ENCODE measurements around the gene STBD1.
"Not testable (repeated sequence)": the region's sequence is repeated elsewhere in the genome, so short reads cannot be mapped to it uniquely, and the experiment has no call there.

The STBD1 gene

DNA sequence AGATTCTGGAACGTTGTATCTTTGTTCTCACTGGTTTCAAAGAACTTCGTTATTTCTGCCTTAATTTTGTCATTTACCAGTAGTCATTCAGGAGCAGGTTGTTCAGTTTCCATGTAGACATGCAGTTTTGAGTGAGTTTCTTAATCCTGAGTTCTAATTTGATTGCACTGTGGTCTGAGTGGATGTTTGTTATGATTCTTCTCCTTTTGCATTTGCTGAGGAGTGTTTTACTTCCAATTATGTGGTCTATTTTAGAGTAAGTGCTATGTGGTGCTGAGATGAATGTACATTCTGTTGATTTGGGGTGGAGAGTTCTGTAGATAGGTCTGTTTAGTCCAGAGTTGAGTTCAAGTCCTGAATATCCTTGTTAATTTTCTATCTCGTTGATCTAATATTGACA is 18.7 kb upstream of the STBD1 start:
- DNase-seq = not testable (repeated sequence)

DNA sequence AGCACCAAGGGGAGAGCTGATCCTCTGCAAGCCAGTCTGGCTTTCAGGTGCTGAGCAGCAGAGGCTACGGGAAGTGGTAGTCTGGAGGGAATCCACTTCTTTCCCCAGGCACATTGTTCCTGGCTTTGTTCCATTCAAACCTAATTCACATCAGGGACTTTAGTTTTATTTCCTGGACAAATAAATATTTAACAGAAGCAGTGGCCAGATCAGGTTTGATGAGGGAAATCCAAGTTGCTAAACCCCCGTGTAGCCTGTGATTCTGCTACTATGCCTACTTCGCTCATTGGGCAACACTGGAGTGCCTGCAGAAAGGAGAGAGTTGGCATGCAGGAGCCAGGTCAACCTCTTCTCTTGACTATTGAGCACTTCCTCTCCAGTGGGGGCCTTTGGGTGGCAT is 13.8 kb upstream of the STBD1 start:
- no peak for DNase-seq

DNA sequence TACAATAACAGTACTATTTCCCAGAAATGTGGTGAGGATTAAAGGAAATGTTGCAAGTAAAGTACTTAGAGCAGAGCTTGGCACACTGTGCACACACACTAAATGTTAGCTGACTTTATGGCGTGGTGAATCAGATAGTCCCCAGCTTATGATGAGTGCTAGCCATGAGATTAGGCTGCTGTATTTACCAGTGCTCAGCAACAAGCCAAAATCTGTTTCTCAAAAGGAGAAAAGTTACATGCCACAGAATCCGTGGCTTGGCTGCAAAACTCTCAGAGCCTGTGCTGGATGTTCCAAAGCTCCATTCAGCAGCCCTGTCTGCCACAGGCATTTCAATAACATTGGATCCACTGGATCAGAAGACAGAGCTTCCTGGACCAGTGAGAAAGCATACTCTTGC is 12.8 kb upstream of the STBD1 start:
- DNase-seq = no peak

DNA sequence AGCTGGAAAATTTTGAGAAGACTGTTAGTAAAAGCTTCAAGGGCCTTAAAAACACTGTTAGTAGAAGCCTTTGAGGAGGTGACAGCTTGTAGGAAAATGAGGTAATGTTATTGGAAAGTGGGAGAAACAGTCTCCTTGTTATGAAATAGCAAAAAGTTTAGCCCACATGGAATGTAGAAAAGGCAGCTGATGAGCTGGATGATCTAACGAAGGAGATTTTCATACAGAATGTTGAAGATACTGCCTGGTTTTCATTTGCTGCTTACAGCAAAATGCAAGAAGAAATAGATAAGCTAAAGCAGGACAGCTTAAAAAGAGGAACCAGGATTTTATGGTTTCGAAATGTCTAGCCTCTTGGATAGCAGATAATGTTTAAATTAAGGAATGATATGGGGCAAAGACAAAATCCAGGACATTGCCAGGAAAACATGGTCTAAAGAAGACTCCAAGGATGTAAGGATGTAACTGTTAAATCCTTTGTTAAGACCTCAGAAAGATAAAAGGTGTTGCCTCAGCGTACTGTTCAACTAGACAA is 10.2 kb upstream of the STBD1 start:
- DNase-seq = no peak

DNA sequence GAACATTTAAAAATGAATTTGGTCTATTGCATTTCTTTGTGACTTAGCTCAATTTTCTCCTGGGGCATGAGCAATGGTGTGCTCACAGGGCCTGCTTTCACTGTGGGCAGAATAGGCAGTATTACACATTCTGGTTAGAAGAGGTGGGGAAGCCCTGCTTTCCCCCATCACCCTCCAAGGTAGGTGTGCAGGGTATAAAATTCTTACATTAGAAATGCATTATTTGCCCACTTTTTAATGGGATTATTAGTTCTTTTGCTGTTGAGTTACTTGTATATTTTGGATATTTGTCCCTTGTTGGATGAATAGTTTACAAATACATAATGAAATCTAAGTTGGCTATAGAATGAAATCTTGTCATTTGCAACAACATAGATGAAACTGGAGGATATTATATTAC is 8.3 kb upstream of the STBD1 start:
- DNase-seq = no peak

DNA sequence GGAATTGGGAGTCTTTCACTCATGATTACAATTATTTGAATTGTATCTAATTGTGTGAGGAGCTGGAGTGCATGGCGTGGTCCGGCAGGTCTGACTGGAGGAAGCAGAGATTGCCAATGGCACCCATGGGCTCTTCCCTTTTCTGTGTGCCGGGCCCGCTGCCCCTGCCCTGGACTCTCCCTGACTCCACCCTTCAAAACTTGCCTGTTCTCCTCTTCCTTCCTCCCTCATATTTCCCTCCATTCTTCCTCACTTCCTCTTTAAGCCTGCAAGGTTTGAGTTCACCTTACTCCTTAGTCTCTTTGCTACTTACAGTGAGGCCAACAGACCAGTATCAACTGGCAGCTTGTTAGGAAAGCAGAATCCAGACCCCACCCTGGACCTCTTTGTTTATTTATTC is 6.5 kb upstream of the STBD1 start:
- no peak for DNase-seq

DNA sequence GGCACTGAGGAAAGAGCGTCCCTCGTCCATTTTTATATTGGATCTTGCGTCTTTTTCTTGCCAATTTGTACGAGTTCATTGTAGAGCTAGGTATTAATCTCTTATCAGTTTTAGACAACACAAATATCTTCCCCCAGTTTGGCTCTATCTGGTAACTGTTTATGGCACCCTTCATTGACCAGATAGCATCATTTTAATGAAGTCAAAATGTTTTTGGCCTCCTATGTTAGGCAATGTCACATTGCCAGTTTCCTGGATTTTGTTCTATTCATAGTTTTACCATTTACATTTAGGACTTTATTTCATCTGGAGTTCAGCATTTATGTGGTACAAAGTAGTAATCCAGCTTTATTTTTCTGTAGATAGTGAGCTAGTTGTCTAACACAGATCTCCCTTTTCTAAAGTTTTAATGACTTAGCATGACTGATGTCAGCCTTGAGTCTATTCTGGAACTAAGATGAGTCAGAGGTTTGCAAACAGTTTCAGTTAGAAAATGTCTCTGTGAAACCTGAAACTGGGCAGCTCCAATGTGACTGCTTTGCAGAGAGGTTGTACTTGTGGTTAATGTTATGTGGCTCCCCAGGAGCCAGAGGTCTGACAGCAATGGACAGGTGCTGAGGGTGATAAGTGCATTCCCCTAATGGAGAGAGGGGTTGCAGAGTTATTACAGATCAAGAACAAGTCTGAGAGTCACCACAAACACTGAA is 5.3 kb upstream of the STBD1 start:
- DNase-seq = no peak

DNA sequence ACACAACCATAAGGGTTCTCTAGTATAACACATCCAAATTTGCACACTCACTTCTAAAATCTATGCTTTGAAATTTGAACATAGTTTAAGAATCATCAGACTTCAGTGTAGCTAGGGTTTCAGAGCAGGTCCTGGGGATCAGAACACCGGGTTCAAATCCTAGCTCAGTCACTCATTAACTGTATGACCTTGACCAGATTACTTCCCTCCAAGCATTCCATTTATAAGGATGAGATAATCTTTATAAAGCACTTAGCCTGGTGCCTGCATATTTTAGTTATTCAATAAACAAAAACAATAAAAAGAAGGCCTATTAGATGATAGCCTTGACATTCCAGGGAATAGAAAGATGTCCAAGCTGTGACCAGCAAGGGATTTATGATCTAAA is 4.8 kb upstream of the STBD1 start:
- no peak for DNase-seq

DNA sequence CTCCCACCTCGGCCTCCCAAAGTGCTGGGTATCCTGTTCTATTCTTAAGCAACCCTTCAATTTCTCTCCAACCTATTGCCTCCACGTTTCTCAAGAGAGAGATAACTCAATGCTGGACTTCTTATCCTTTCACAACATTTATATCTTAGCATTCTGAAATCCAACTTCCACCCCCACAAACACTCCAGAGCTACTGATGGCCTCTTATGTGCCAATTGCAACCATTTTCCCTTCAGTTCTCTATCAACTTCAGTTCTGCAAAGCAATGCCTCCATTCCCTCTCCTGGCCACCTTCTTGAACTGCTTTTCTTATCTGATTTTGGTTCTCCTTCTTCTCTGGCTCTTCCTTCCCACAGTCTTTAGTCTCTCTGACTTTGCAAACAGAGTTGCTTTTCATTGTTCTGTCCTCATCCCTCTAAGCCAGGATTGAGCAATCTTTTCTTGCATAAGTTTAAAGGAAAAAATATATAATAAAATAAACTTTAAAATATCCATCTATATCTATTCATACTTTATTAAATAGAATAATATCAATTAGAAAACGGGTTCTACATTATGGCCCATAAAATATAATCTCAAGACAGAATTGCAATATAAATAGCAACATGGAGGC is 3.6 kb upstream of the STBD1 start:
- DNase-seq = no peak

DNA sequence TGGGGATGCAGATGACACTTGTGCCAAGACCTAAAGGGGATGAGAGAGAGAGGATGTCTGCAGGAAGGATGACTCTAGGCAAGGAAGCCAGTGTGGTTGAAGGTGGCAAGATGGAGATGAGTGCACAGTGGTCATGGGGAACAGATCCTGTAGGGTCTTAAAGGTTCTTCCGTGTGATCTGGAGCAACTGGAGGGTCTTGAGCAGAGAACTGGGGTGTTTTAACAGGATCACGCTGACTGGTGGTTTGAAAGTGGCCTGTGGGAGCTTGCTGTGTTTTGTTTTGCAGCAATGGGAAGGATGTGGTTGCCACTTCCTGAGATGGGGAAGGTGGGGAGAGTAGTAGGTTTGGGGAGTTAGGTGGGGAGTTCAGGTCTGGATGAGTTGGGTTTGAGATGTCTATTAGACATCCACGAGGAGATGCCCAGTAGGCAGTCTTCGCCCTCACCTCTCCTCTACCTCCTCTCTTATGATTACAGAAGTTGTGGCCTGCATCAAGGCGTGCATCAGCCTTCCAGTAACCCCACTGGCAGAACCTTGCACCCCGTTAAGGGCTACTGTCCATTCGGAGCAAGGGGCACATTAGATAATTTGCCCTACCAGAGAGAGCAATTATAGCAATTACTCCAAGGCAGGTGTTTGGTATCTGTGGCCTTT is 1.4 kb upstream of the STBD1 start:
- peak; percentile 59 for DNase-seq

DNA sequence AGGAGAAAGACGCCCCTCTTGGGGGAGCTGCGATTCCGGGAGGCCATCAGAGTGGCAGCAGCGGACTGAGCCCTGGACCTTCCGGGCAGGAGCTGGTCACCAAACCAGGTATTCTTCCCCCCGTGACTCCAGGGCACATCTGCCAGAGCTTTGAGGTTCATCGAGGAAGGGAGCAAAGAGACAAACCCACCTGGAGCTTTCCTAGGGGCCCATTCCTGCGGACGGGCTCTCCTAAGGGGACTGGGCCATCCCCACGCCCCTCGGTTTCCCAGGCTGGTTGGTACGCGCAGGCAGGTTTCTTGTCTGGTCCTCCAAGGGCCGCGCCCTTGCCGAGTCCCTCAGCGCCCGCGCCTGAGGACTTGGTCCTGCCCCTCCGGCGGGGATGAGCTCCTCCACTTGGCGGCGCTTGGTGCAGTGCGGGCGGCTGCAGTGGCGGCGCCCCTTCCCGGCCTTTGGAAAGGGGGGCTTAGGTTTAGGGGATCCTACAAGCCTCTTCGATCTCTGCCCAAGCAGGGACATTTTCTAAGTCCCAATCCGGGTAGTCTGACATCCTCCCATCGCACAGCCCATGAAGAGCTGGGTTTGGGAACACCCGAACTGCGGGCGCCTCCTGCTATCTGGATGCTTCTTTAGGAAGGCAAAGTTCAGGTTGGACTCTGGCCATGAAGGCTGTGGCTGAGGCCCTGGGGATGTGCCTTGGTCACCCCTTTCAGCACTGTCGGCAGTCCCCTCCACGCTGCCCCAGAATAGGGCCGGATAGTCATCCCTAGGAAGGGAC is 538 bp downstream of the STBD1 start:
- peak; percentile 64 for DNase-seq

DNA sequence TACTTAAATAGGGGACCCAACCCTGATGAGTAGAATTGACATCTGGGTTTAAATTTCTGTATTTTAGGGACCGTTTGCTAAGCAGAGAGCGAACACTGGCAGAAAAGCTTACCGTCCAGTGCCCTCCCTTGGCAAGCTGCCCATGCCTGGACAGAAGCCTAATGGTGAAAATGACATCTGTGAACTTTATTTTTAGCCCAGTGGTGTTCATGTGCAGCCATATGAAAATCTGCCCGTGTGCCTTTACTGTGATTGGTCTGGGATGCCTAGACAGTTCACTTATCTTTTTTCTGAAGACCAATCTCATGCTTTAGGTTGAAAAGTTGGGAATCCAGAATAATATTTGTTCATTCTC is 1.1 kb downstream of the STBD1 start:
- DNase-seq = no peak

DNA sequence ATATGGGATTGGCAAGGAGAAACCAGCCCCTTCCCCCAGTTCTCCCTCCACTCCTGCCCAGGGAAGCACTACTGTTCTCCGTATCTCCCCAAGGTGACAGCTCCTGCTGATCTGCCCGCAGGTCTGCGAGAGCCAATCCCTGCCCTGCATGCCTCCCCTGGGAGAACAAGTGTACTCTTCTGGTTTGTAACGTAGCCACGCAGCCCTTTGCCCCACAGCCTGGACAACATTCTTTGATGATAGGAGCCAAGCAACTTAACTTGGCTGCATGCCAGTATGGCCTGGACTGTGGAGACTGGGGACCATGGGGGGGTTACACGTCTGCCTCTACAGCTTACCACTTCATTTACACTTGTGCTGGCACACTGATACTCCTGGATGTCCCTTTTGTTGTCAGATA is 2.0 kb downstream of the STBD1 start:
- no peak for DNase-seq

DNA sequence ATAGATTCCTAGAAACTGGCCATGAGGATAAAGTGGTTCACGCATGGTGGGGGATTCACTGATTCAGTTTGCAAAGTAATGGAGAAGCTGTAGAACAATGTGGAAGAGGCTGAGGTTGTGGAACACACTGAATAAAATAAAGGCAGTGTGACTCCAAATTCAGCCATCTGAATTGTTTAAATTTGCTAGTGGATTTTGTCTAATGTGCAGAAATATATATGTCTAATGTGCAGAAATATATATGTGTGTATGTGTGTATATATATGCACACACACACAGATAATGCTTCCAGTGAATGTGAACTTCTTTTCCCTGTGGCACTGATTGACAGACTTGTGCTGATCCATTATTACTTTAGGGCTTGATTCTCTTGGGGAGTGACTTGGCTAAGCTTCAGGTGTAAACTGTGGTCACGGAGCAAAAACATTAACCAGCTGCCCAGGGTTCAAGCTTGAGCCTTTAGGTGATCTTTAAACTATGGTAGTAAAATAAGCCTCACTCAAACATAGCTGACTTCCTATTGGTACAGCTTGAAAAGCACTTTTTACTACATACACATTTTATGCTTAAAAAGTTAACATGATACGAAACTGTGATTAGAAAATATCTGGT is 3.5 kb downstream of the STBD1 start:
- DNase-seq = no peak

DNA sequence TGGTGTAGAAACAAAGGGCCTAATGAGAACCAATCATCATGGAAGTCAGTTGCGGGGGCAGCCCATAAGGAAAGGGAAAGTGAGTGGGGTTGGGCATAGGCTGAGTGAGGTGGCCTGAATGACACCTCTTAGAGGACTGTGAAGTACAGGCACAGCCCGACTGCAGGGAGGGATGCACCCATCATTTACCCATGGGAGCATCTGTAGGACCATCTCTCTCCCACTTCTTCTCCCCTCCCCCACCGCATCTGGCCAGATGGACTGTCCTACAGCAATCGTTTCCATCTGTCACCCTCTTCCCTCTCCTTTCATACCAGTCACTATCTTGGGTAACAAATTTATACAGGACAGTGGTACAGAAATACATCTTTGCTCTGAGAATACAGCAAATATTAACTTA is 4.2 kb downstream of the STBD1 start:
- no peak for DNase-seq

DNA sequence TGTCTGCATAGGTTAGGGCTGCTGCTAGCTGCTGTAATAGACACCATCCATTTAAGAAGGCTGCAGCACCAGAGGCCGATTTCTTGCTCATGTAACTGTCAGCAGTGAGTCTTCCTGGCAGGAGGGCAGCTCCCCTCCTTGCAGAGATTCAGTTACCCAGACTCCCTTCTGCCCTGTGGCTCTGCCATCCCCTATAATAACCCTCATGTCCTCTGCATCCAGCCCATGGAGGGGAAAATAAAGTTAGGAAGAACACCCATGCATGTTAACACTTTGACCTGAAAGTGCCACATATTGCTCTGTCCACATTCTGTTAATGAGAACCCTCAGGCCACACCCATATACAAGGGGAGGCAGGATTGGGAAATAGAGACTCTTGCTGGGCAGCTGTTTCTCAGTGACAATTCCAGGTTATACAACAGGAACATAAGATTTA is 5.4 kb downstream of the STBD1 start:
- DNase-seq = no peak

DNA sequence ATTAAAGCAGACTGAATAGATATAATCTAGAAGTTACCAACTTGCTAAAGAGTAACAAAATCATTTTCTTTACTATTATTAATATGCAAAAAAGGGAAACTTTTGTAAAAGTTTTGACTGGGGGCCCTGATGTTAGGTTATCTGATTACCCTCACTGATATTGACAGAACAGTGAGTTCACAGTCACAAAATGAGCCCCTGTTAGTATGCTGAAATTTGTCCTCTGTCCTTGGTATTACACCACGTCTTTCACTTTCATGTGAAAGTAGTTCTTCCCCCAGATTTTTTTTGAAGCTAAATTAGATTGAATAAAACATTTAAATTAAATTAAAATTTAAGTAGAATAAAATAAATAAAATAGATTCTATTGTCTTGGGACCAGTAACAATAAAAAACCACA is 5.9 kb downstream of the STBD1 start:
- DNase-seq = no peak

DNA sequence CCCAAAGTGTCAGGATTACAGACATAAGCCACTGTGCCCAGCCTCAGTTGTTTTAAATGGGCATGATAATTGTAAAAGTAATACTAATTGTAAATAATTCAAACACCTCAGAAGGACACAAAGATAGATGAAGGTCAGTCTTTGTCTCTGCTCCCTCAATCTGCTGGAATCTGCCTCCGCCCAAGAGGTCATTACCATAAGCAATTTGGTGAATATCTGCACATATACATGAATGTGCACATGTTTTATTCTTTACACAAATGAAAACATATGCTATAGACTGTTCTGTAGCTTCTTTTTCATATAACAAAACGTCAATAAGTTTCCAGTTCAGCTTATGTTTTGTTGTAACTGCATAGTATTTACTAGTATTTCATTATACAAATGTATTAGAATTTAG is 7.0 kb downstream of the STBD1 start:
- DNase-seq = no peak

DNA sequence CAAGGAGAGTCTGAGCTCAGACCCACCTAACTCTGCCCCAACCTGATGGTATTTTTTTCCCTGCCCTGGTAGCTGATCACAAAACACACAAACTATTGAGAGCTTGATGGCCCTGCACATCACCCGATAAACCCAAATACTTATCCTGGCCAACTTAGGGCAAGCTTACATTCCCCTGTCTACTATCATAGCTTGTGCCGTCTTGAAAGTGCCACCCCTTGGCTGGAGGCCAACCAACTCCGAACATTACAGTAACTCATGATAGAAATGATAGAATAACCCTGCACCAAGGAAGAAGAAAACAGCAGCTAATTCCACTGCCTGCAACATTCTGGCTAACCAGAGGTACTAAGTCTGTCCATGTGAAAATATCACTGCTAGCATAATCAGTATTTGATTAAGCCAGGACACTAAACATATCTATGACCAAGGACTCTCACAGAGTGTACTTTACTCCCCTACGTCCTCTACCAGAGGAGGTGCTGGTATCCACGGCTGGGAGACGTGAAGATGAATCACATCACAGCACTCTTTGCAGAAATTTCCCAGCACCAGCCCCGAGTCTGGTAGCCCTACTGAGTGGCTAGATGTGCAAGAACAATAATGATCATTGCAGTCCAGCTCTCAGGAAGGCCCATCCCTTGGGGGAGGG is 8.9 kb downstream of the STBD1 start:
- DNase-seq = no peak

DNA sequence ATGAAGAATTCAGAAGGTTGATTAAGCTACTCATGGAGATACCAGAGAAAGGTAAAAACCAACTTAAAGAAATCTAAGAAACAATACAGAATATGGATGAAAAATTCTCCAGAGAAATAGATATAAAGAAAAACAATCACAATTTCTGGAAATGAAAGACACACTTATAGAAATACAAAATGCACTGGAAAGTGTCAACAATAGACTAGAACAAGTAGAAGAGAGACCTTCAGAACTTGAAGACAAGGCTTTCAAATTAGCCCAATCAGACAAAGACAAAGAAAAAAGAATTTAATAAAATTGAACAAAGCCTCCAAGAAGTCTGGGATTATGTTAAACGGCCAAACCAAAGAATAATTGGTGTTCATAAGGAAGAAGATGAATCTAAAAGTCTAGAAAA is 9.6 kb downstream of the STBD1 start:
- DNase-seq = no peak

DNA sequence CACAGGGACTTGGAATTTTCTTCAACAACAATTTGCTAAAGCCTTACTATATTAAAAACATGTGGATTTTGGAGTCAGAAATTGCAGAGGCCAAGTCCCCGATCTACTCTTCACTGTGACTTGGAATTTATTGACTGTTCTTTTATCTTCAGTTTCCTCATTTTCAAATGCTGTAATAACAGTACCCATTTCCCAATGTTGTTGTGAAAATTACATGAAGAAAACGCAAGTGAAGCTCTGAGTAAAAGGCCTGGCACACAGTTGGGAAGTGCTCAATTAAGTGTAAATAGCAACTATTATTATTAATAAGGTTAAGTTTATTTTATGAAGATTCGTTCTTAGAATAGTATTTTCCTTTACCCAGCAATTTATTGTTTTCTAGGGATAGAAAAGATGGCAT is 15.7 kb downstream of the STBD1 start:
- DNase-seq = no peak

DNA sequence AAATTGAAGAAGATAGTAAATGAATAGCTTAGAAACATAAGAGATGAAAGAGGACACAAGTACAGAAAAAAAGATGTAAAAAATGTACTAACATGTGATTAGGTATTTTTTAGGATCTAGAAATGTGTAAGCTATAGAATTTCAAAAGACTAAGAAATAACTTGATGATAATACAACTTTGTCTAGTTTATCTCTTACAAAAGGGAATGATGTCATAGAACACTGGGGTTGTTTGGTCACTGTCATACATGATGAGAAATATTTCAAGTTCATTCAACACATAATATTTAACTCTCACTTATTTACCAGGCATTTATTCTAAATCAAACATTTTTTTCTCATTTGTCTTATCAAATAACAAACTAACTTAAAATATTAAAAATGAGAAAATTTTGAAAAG is 18.5 kb downstream of the STBD1 start:
- DNase-seq = no peak

DNA sequence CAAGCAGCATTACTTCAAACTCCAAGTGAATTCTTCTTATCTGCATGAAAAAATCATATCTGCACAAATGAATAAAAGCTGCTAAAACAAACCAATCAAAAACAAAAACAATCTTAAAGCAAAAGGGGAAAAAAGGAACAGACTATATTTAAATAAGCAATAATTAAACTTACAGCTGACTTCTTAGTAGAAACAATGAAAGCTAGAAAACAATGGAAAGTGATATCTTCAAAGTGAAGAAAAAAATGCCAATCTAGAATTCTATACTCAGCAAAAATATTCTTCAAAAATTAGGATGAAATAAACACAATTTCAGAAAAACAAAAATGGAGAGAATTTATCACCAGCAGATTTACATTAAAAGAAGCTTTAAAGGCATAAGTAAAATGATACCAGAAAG is 20.0 kb downstream of the STBD1 start:
- DNase-seq = no peak

All from activated CD8-positive, alpha-beta memory T cell treated with anti-CD3 and anti-CD28 coated beads for 24 hours (primary cell).